Measurements from ENCODE around the gene SERPINA4. TPM values are rescaled to one million over a fixed set of nuclear protein-coding genes. Genes with fewer than 3 reads are reported as not detected.

The SERPINA4 gene
- total RNA-seq, 4 donors from 2014 or later: 0.13 to 0.26 TPM; not detected in 2

DNA sequence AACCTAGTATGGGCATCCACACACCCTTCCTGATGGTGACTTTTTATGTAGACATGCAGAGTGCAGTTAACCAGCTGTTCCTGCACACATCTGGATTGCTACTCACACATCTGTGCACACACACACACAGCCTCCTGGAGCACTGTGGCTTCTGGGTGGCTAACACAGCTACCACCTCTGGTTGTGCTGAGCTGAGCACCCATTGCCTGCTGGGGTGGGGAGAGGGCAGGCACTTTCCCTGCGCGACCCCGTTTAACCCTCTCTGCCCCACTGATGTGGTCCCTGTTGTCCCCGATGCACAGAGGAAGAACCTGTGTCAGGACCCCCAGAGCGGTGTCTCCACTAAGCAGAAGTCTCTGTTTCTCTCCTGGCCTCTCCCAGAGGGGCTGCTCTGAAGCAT lies 36.5 kb downstream of the SERPINA4 start:
- Histone ChIP-seq H3K27me3 (no peaks in the 10 kb centered on the region), H3K4me1 (peaks cover 11 to 62% of the 10 kb centered on the region in 2 donors), H3K9me3 (no peaks in the 10 kb centered on the region), H3K27ac (peak overlapping the region in 1 of 4 donors; percentile 95), H3K4me3 (no peak overlapping the region), H3K36me3 (no peaks in the 10 kb centered on the region)
- ATAC-seq (no peak), DNase-seq (no peak)
- no peak for TF ChIP-seq CTCF (IDR thresholded peaks at IDR 0.05 in 4 of 5, conservative IDR thresholded peaks at IDR 0.05 in 1 of 5)
- TF ChIP-seq POLR2A (IDR thresholded peaks at IDR 0.05): no peak
- in situ Hi-C loops (cut with MboI; ENCODE audit: low sequenced_read_pairs in 4 of 4) (no loop called here), intact Hi-C loops (cut with DNase I; ENCODE audit: low total_unique reads) (no loop called here)

DNA sequence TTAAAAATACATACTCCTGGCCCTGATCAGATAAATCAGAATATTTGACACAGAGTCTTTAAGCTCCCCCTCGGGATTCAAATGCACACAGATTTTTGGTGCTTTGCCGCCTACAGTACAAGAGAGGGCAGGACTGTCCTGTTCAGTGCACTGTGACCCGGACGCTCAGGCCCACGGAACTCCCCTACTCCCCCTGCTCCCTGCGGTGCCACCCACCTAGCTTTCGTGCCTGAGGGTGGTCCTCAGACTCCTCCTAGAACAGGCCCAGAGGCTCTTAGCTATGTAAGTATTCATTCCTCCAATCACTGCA lies 37.2 kb downstream of the SERPINA4 start:
- Histone ChIP-seq H3K36me3 (no peaks in the 10 kb centered on the region), H3K9me3 (no peaks in the 10 kb centered on the region), H3K4me1 (peaks cover 11 to 67% of the 10 kb centered on the region in 2 donors), H3K27ac (peak overlapping the region in 3 of 4 donors; percentile 83 to 95 (median 84)), H3K27me3 (no peaks in the 10 kb centered on the region), H3K4me3 (no peak overlapping the region)
- TF ChIP-seq POLR2A (IDR thresholded peaks at IDR 0.05) (no peak), CTCF (IDR thresholded peaks at IDR 0.05 in 4 of 5, conservative IDR thresholded peaks at IDR 0.05 in 1 of 5) (no peak)
- in situ Hi-C loops (cut with MboI; ENCODE audit: low sequenced_read_pairs in 4 of 4): no loop called here
- ATAC-seq (no peak), DNase-seq (no peak)
- intact Hi-C loops (cut with DNase I; ENCODE audit: low total_unique reads): no loop called here

DNA sequence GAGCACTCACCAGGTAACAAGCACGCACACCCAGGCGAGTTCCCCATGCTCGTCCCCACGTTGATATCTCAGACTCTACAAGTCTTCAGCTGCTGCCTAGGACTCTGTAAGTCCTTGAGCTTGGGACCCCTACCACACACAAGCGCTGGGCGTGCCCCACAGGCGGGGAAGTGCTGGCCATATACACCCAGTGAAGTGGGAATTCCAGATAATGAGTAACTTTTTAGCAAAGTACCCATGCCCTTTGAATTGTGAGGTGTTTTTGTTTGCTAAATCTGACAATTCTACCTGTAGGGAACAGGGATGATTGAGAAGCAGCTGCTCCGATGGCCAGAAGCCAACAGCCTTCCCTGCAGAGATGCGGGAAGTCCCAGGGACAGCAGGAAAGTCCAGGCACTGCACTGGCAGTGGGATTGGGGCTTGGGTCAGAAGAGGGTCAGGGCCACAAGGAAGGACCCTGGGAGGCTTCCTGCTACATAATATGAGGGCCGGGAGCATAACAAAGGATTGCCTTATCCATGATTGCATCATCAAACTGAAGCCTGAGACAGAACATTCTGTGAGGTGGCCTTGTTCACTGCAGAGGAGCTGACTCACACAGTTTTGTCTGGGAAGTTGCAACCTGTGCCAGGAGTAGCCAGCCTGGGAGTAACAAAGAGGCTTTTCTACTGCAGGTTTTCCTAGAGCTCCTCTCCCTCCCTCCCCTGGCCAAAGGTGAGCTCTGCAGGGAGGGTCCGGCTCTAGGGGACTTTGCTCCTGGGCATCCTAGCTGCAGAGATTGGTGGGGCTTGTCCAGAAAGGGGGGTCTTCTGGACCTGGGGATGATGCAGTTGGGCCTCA lies 37.8 kb downstream of the SERPINA4 start:
- ATAC-seq (peak; percentile 83 to 84), DNase-seq (peak; percentile 85 to 90)
- Histone ChIP-seq H3K36me3 (no peaks in the 10 kb centered on the region), H3K4me3 (peak overlapping the region in 1 of 4 donors; percentile 24), H3K4me1 (peaks cover 11 to 67% of the 10 kb centered on the region in 2 donors), H3K27me3 (no peaks in the 10 kb centered on the region), H3K9me3 (no peaks in the 10 kb centered on the region), H3K27ac (peak overlapping the region; percentile 52 to 95 (median 84))
- TF ChIP-seq POLR2A (IDR thresholded peaks at IDR 0.05) (no peak), CTCF (IDR thresholded peaks at IDR 0.05 in 4 of 5, conservative IDR thresholded peaks at IDR 0.05 in 1 of 5) (peak in 1 of 5 experiments; percentile 25)
- in situ Hi-C loops (cut with MboI; ENCODE audit: low sequenced_read_pairs in 4 of 4) (no loop called here), intact Hi-C loops (cut with DNase I; ENCODE audit: low total_unique reads) (no loop called here)

DNA sequence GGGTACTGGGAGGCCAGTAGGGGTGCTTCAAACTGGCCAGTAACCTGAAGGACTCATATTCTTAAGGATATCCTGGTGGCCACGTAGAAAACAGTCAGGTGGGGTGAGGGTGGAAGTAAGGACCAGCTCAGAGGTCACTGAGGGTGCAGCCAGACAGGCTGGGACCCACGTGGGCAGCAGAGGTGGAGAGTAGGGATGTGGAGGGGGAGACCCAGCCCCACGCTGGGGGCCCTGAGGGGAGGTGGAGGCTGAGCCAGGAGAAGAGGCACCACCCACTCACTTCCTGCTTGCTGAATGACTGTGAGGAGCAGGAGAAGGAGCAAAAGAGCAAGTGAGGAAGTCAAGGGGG lies 38.4 kb downstream of the SERPINA4 start:
- DNase-seq (peak in 1 of 2 donors; percentile 31), ATAC-seq (peak in 1 of 2 donors; percentile 11)
- in situ Hi-C loops (cut with MboI; ENCODE audit: low sequenced_read_pairs in 4 of 4): no loop called here
- Histone ChIP-seq H3K4me1 (peaks cover 11 to 67% of the 10 kb centered on the region in 2 donors), H3K36me3 (no peaks in the 10 kb centered on the region), H3K27ac (peak overlapping the region; percentile 52 to 95 (median 84)), H3K4me3 (peak overlapping the region in 1 of 4 donors; percentile 24), H3K27me3 (no peaks in the 10 kb centered on the region), H3K9me3 (no peaks in the 10 kb centered on the region)
- TF ChIP-seq POLR2A (IDR thresholded peaks at IDR 0.05) (no peak), CTCF (IDR thresholded peaks at IDR 0.05 in 4 of 5, conservative IDR thresholded peaks at IDR 0.05 in 1 of 5) (peak in 1 of 5 experiments; percentile 3)
- intact Hi-C loops (cut with DNase I; ENCODE audit: low total_unique reads): no loop called here
